Measurements from ENCODE around the gene ALPK3.

Gene ALPK3

GRCh38 chr15:84799511-84800187 is 17.5 kb upstream of the ALPK3 start:
- no peak for DNase-seq (ENCODE audit: low spot score)

DNA sequence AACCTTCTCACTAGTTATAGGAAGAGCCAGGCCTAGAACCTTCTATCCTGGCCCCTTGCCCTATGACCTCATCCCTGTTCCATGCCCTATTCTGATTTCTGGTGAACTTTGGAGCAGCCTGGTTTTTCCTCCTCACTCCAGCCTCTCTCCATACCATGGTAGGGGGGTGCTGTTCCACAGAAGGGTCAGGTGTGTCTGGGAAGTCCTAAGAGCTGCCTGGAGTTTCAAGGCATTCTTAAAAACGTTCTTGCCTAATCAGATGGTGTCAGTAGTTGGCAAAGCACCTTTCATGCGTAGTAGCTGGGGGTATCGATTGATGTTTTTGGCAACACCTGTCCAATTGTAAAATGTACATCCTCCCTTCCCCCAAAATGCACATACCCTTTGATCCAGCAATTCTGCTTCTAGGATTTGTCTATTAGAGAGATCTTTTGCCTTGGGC is 16.8 kb upstream of the ALPK3 start:
- DNase-seq (ENCODE audit: low spot score), result no peak

DNA sequence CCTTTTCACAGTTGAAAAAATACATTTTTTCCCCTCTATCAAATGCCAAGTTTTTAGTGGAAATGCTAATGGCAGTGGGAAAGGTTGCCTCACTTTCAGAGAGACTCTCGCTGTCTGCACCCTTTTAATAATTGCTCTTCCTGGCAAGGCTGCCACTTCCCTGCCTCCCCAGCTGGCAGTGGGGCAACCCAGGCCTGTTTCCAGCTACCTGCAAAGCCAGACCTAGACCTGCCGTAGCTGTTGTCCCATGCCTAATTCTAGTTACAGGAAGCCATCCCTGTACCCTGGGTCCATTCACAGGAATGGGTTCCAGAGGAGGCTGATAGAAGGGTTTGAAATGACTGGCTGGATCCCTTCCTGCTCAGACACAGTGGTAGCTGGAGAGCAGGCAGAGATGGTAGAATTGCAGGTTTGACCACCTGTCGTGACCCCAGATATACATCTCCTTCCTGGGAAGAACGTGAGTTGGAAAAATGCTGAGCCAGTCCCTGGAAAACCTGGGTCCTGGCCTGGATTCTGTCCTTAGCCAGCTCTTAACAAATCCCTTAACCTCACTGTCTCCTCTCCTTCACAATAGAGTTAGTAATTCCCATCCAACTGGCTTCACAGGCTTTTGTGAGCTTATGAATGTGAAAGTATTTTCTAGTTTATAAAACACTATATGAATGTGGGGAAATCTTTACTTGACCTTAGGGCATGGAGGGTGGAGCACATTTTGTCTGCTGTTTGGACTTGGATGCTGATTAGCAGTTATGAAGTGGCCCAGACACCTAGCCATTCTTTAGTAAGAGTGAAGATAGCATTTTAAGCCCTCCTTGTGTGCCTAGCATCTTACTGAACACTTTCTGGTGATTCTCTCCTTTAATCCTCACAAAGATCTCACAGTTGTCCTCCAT is 12.9 kb upstream of the ALPK3 start:
- no peak for DNase-seq (ENCODE audit: low spot score)

GRCh38 chr15:84805221-84805620 is 11.9 kb upstream of the ALPK3 start:
- no peak for DNase-seq (ENCODE audit: low spot score)

DNA sequence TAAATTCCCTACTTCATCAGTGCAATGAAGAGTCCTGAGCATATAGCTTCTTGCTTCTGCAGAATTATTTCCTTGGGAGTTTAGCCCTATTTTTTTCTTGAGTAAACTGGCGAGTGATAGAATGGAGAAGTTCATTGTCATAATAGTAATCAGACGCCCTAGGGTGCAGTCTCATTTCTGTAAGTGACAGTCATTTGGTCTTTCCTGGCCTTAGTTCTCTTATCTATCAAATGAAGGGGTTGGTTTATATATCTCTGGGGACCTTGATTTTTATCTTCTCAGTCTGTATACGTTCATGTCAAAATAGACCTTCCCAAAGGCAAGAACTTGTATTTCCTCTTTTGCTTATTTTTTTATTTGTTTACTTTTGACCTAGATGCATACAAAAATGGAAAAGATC is 9.9 kb upstream of the ALPK3 start:
- DNase-seq (ENCODE audit: low spot score), result peak; percentile 50

GRCh38 chr15:84810073-84810840 is 6.9 kb upstream of the ALPK3 start:
- no peak for DNase-seq (ENCODE audit: low spot score)

GRCh38 chr15:84811151-84811550 is 6.0 kb upstream of the ALPK3 start:
- DNase-seq (ENCODE audit: low spot score), result no peak

DNA sequence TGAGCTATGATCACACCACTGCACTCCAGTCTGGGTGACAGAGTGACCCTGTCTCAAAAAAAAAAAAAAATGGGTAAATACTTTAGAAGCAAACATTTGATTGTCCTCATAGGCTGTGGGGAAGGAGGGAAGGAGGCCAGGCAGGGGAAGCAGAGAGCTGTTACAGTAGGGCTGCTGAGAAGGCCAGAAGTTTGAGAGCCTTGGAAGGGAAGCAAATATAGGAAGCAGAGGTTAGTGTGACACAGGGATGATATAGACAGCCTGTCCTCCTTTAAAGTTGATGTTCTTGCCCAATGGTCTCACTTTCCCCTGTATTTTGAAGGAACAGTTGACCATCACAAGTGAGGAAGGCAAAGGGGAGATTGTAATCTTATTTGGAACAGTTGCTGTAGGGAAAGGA is 5.3 kb upstream of the ALPK3 start:
- no peak for DNase-seq (ENCODE audit: low spot score)

GRCh38 chr15:84812842-84813241 is 4.3 kb upstream of the ALPK3 start:
- DNase-seq (ENCODE audit: low spot score), result no peak

DNA sequence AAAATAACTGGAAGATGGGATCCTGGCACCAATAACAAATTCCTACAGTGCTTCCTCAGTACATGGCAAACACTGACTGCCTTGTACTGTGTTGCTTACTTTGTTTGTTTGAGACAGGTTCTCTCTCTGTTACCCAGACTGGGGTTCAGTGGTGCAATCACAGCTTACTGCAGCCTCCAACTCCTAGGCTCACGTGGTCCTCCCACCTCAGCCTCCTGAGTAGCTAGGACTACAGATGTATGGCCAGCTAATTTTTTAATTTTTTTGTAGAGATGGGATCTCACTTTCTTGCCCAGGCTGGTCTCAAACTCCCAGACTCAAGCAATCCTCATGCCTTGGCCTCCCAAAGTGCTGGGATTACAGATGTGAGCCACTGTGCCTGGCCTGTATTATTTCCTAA is 3.7 kb upstream of the ALPK3 start:
- DNase-seq (ENCODE audit: low spot score), result no peak

GRCh38 chr15:84813931-84814330 is 3.2 kb upstream of the ALPK3 start:
- no peak for DNase-seq (ENCODE audit: low spot score)

DNA sequence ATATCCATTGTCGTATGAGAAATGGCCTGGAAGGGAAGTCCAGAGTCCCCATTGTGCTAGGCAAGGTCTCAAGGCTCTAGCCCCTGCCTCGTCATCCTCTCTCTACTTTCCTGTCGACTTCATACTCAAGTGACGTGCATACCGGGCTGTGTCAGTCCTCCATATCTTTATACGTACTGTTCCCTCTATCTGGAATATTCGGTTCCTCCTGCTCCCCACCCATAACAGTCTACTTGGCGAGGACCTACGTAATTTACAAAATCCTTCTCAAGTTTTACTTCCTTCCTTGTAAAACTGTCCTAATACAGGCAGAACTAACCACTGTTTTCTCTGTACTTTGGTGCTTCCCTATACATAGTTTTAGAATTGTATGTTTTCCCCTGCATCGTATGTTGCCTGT is 2.2 kb upstream of the ALPK3 start:
- no peak for DNase-seq (ENCODE audit: low spot score)

DNA sequence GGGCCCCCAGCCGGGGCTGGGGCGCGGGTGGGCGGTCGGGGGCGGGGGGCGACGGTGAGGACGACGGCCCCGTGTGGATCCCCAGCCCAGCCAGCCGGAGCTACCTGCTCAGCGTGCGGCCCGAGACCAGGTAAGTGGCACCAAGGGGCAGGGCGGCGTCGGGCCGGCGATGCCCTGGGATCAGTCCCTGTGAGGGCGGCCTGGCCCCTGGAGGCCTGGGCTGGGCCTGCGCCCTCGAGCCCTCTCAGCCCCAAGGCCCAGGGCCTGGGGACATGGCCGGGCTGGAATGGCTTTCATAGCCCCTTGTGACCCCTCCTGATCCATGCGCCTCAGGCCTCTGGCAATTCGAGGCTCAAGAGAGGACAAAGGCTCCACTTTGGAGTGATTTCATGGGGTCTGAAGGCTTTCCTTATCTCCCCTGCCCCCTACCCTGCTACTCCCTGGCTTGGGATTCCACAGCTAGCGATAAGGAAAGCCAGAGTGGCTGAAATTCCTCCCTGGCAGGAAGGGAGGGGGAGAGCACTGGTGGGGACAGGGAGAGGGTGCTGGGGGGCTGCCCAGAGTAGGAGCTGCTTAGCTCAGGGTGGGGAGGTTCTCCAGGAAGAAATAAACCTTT is 418 bp downstream of the ALPK3 start:
- DNase-seq (ENCODE audit: low spot score), result no peak

GRCh38 chr15:84818261-84819131 is 1.3 kb downstream of the ALPK3 start:
- no peak for DNase-seq (ENCODE audit: low spot score)

GRCh38 chr15:84819291-84819768 is 2.2 kb downstream of the ALPK3 start:
- DNase-seq (ENCODE audit: low spot score), result no peak

DNA sequence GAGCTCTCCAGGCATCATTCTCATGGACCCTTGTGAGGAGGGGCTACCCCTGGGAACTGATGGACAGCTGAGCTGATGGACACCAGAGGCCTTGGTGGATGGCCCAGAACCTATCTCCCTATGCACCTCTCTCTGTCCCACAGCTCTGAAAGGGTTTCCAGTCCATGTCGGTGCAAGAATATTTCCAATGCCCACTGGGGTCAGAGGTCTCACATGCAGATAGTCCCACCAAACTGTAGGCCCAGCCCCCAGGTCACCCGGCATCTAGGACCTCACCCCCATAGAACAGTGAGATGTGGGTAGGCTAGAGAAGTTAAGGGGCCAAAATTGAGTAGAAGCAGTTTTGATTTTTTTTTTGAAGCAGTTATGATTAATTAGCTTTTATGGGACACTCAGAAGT is 2.6 kb downstream of the ALPK3 start:
- no peak for DNase-seq (ENCODE audit: low spot score)

- no peak for DNase-seq (ENCODE audit: low spot score)
Observed at GRCh38 chr15:84821501-84822021, 4.4 kb downstream of the ALPK3 start.

DNA sequence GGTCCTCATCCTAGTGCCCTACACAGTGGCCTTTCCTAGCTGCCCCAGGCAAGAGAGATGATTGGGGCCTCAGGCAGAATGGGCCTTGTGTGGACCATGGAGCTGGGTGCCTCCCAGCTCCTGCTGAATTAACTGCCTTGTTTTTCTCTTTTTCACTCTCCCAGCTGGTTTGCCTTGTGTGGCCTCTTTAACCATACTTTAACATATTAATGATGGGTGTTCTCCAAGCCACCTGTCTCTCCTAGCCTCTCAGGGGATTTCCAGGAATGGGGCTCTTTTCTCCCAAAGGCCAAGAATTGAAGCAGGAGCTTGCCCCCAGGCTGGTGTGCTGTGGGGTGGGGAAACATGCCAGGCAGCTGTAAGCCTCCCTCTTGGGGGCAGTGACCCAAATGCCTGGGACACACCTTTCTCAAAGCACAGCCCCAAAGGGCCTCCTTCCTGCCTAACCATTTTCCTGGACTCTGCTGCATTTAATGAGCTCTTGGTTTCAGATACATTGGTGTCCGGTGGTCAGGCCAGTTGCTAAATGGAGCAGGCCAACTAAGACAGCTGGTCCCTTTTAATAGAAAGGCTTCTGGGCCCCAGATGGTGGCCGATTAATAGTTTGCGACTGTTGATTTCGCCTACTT is 5.6 kb downstream of the ALPK3 start:
- no peak for DNase-seq (ENCODE audit: low spot score)

DNA sequence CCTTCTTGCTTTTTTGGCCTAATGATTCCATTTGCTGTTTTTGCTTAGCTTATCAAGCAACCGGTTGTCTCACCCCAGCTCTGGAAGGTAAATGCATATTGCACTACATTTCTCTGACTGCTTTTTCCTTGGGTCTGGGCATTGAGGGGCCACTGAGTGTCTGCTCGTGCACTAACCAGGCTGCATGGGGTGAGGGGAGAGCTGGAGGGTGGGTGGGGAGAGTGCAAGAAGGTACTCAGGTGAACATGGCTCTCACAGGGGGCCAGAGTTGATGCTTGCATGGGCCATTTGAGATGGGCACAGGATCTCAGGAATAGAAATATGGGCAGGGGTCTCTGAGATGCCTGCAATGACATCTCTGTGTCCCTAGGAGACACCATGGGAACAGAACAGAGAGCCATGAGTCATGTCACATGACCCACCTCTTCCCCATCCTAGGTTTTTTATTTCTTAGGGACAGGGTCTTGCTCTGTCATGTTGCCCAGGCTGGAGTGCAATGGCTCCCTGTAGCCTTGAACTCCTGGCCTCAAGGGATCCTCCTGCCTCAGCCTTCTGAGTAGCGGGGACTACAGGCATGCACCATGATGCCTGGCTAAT is 6.2 kb downstream of the ALPK3 start:
- DNase-seq (ENCODE audit: low spot score), result no peak

Data from activated CD4-positive, alpha-beta T cell treated with anti-CD3 and anti-CD28 coated beads, Interleukin-2, Interleukin-4, amounts not matched to agents 100 ng/mL and 50 ng/mL, durations not matched to agents 16 hours and 8 hours (primary cell).